NCI-H748 (cell line): ENCODE measurements around the gene SDC3.

ENCODE experiments used
- DNase-seq: peaks from one replicate; lab custom pipeline; 2025; ENCODE audit not compliant: unreplicated experiment; lab: John Stamatoyannopoulos, UW

Gene SDC3

GRCh38 chr1:30905916-30906620 is 2.5 kb downstream of the SDC3 start:
- no peak for DNase-seq

- DNase-seq, result no peak
Observed at GRCh38 chr1:30905403-30905802, 3.2 kb downstream of the SDC3 start.

GRCh38 chr1:30904962-30905335 is 3.6 kb downstream of the SDC3 start:
- DNase-seq, result no peak

- DNase-seq, result no peak
Observed at GRCh38 chr1:30904191-30904961, 4.2 kb downstream of the SDC3 start.

GRCh38 chr1:30903343-30904034 is 5.1 kb downstream of the SDC3 start:
- DNase-seq, result no peak

GRCh38 chr1:30902593-30903290 is 5.8 kb downstream of the SDC3 start:
- DNase-seq, result no peak

- no peak for DNase-seq
Observed at GRCh38 chr1:30901798-30902581, 6.6 kb downstream of the SDC3 start.

- no peak for DNase-seq
Observed at GRCh38 chr1:30900931-30901560, 7.5 kb downstream of the SDC3 start.

- DNase-seq, result no peak
Observed at GRCh38 chr1:30900486-30900885, 8.1 kb downstream of the SDC3 start.

- no peak for DNase-seq
Observed at GRCh38 chr1:30899577-30900389, 8.8 kb downstream of the SDC3 start.

GRCh38 chr1:30898031-30898815 is 10.3 kb downstream of the SDC3 start:
- DNase-seq, result no peak

GRCh38 chr1:30896905-30897304 is 11.7 kb downstream of the SDC3 start:
- DNase-seq, result no peak

- DNase-seq, result no peak
Observed at GRCh38 chr1:30895944-30896660, 12.5 kb downstream of the SDC3 start.

- DNase-seq, result no peak
Observed at GRCh38 chr1:30895382-30895943, 13.1 kb downstream of the SDC3 start.

- DNase-seq, result no peak
Observed at GRCh38 chr1:30894508-30894973, 14.0 kb downstream of the SDC3 start.

- no peak for DNase-seq
Observed at GRCh38 chr1:30893776-30894507, 14.6 kb downstream of the SDC3 start.

- no peak for DNase-seq
Observed at GRCh38 chr1:30892671-30893073, 15.9 kb downstream of the SDC3 start.
